ENCODE measurements around the gene NELFE. TPM values are rescaled to one million over a fixed set of nuclear protein-coding genes. Genes with fewer than 3 reads are reported as not detected.

NELFE gene
- total and polyA plus RNA-seq, 4 donors, result 37.8 to 78.3 (median 74.4) TPM

- Histone ChIP-seq H3K27ac (ENCODE audit: low read depth, low read length) (no peak overlapping the region), H3K27me3 (ENCODE audit: control insufficient read depth, insufficient read depth, low read length) (no peaks in the 10 kb centered on the region), H3K36me3 (ENCODE audit: control insufficient read depth, insufficient read depth, low read length) (peaks cover 53% of the 10 kb centered on the region), H3K4me1 (ENCODE audit: control insufficient read depth, insufficient read depth, low read length) (peaks cover under 1% of the 10 kb centered on the region), H3K9me3 (ENCODE audit: control insufficient read depth, insufficient read depth, low read length) (no peaks in the 10 kb centered on the region), H3K4me3 (ENCODE audit: low read depth, low read length) (no peak overlapping the region)
- WGBS (ENCODE audit: insufficient coverage), result no CpG with 5 or more reads among the region's 5 CpGs
- DNase-seq (ENCODE audit: low read depth in 4 of 6, low spot score in 6 of 6), result no peak
Observed at GRCh38 chr6:31952890-31953289, 5.9 kb downstream of the NELFE start.

DNA sequence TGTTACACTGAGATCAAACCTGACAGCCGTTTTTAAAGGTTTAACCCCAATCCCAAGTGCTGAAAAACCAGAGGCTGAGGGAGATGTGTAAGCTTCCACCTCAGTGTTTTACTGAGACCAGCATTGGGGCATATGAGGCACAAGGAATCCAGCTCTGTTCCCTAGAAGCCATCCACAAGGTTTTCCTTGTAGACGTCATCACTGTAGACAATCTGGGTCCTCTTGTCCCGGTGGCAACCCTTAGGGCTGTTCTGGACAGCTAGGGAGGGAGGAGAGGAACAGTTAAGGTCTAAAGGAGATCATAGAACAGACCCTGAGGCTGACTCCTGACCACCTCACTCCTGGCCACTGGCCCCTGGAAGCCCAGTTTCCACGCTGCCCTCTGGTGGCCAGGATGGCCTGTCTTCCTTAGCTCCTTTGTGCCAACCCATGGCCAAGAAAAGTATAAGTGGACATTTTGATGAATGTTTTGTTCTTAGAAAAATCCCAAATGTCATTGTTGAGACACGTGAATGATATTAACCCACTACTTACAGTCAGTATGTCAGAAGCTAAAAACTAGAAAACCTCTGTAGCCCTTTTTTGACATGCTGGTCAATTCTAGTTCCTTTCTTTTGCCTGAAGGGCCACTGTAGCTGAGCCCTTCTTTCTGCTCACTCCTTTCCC, 6.5 kb downstream of the NELFE start:
- 72% methylated on average over 4 of the region's 5 CpGs for WGBS (ENCODE audit: insufficient coverage)
- H3K4me3 ChIP-seq (ENCODE audit: low read depth, low read length), result no peak overlapping the region
- H3K27ac ChIP-seq (ENCODE audit: low read depth, low read length), result no peak overlapping the region
- no peaks in the 10 kb centered on the region for H3K9me3 ChIP-seq (ENCODE audit: control insufficient read depth, insufficient read depth, low read length)
- DNase-seq (ENCODE audit: low read depth in 4 of 6, low spot score in 6 of 6), result peak in 3 of 6 donors; percentile 4 to 64 (median 63)
- no peaks in the 10 kb centered on the region for H3K27me3 ChIP-seq (ENCODE audit: control insufficient read depth, insufficient read depth, low read length)
- no peaks in the 10 kb centered on the region for H3K4me1 ChIP-seq (ENCODE audit: control insufficient read depth, insufficient read depth, low read length)
- peaks cover 53% of the 10 kb centered on the region for H3K36me3 ChIP-seq (ENCODE audit: control insufficient read depth, insufficient read depth, low read length)

- no peak for DNase-seq (ENCODE audit: low read depth in 4 of 6, low spot score in 6 of 6)
- WGBS (ENCODE audit: insufficient coverage), result 86% methylated on average over 5 of the region's 7 CpGs
- Histone ChIP-seq H3K36me3 (ENCODE audit: control insufficient read depth, insufficient read depth, low read length) (peaks cover 38% of the 10 kb centered on the region), H3K4me1 (ENCODE audit: control insufficient read depth, insufficient read depth, low read length) (no peaks in the 10 kb centered on the region), H3K4me3 (ENCODE audit: low read depth, low read length) (no peak overlapping the region), H3K27ac (ENCODE audit: low read depth, low read length) (no peak overlapping the region), H3K9me3 (ENCODE audit: control insufficient read depth, insufficient read depth, low read length) (no peaks in the 10 kb centered on the region), H3K27me3 (ENCODE audit: control insufficient read depth, insufficient read depth, low read length) (peaks cover 2% of the 10 kb centered on the region)
Observed at GRCh38 chr6:31949926-31950548, 8.7 kb downstream of the NELFE start.

DNA sequence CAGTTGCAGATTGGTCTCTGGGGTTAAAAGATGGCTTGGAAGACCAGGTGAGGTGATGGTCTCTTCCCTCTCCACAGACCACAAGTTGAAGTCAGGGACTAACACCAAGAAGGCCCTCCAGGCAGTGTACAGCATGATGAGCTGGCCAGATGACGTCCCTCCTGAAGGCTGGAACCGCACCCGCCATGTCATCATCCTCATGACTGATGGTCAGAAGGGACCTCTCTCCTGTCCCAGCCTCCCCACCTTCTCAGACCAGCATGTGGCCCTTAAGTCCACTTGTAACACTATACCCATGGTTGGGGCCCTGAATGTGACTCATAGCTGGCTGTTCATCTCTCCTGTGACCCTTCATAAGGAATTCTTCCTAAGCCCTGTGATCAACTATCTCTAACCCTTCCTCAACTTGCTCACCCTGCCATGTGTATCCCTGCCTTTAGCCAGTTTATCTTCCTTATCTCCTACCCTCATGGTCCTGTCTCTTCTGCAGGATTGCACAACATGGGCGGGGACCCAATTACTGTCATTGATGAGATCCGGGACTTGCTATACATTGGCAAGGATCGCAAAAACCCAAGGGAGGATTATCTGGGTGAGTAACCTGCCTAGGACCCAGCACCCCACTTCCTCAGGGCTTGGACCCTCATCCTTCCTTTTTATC, 9.9 kb downstream of the NELFE start:
- no peak overlapping the region for H3K27ac ChIP-seq (ENCODE audit: low read depth, low read length)
- peaks cover 5% of the 10 kb centered on the region for H3K27me3 ChIP-seq (ENCODE audit: control insufficient read depth, insufficient read depth, low read length)

GRCh38 chr6:31948306-31948705, 10.5 kb downstream of the NELFE start:
- Histone ChIP-seq H3K4me1 (ENCODE audit: control insufficient read depth, insufficient read depth, low read length) (no peaks in the 10 kb centered on the region), H3K9me3 (ENCODE audit: control insufficient read depth, insufficient read depth, low read length) (no peaks in the 10 kb centered on the region), H3K27me3 (ENCODE audit: control insufficient read depth, insufficient read depth, low read length) (peaks cover 6% of the 10 kb centered on the region), H3K27ac (ENCODE audit: low read depth, low read length) (no peak overlapping the region), H3K4me3 (ENCODE audit: low read depth, low read length) (no peak overlapping the region), H3K36me3 (ENCODE audit: control insufficient read depth, insufficient read depth, low read length) (peaks cover 21% of the 10 kb centered on the region)
- 90% methylated on average over 5 of the region's 5 CpGs for WGBS (ENCODE audit: insufficient coverage)
- DNase-seq (ENCODE audit: low read depth in 4 of 6, low spot score in 6 of 6), result no peak

More for the DNA sequence above, 9.9 kb downstream of the NELFE start:
- no peak for DNase-seq (ENCODE audit: low read depth in 4 of 6, low spot score in 6 of 6)
- Histone ChIP-seq H3K9me3 (ENCODE audit: control insufficient read depth, insufficient read depth, low read length) (no peaks in the 10 kb centered on the region), H3K4me1 (ENCODE audit: control insufficient read depth, insufficient read depth, low read length) (no peaks in the 10 kb centered on the region), H3K36me3 (ENCODE audit: control insufficient read depth, insufficient read depth, low read length) (peaks cover 27% of the 10 kb centered on the region), H3K4me3 (ENCODE audit: low read depth, low read length) (no peak overlapping the region)
- 96% methylated on average over 3 of the region's 6 CpGs for WGBS (ENCODE audit: insufficient coverage)

DNA sequence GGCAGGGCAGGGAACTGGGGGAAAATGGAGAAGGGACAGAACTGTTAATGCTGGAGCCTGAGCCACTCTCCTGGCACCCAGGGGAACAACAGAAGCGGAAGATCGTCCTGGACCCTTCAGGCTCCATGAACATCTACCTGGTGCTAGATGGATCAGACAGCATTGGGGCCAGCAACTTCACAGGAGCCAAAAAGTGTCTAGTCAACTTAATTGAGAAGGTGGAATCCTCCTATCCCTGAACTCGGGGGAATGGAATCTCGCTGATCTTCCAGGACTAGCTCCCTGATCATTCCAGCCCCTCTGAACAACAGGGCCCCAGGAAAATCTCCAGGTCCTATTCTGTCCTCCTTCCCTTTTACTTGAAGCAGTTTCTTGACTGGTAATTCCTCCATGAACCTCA, 10.9 kb downstream of the NELFE start:
- peaks cover 17% of the 10 kb centered on the region for H3K36me3 ChIP-seq (ENCODE audit: control insufficient read depth, insufficient read depth, low read length)
- H3K4me3 ChIP-seq (ENCODE audit: low read depth, low read length), result no peak overlapping the region
- no peak for DNase-seq (ENCODE audit: low read depth in 4 of 6, low spot score in 6 of 6)
- H3K27me3 ChIP-seq (ENCODE audit: control insufficient read depth, insufficient read depth, low read length), result peaks cover 9% of the 10 kb centered on the region
- no peaks in the 10 kb centered on the region for H3K4me1 ChIP-seq (ENCODE audit: control insufficient read depth, insufficient read depth, low read length)
- WGBS (ENCODE audit: insufficient coverage), result 79% methylated on average over 4 of the region's 4 CpGs
- H3K27ac ChIP-seq (ENCODE audit: low read depth, low read length), result no peak overlapping the region
- no peaks in the 10 kb centered on the region for H3K9me3 ChIP-seq (ENCODE audit: control insufficient read depth, insufficient read depth, low read length)

DNA sequence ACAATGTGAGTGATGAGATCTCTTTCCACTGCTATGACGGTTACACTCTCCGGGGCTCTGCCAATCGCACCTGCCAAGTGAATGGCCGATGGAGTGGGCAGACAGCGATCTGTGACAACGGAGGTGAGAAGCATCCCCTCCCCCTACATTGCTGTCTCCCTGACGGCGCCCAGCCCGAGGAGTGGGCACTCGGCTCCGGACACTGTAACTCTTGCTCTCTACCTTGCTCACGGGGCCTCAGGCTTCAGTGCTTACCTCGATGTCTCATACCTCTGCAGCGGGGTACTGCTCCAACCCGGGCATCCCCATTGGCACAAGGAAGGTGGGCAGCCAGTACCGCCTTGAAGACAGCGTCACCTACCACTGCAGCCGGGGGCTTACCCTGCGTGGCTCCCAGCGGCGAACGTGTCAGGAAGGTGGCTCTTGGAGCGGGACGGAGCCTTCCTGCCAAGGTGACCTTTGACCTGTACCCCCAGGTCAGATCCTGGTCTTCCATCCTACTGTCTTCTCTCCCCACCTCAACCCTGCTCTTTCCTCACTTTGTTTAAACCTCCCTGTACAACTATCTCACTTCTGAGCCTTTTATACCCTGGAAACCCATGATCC, 11.6 kb downstream of the NELFE start:
- no peak overlapping the region for H3K27ac ChIP-seq (ENCODE audit: low read depth, low read length)
- no peaks in the 10 kb centered on the region for H3K4me1 ChIP-seq (ENCODE audit: control insufficient read depth, insufficient read depth, low read length)
- DNase-seq (ENCODE audit: low read depth in 4 of 6, low spot score in 6 of 6), result no peak
- no peaks in the 10 kb centered on the region for H3K9me3 ChIP-seq (ENCODE audit: control insufficient read depth, insufficient read depth, low read length)
- 86% methylated on average over 24 of the region's 24 CpGs for WGBS (ENCODE audit: insufficient coverage)
- H3K4me3 ChIP-seq (ENCODE audit: low read depth, low read length), result no peak overlapping the region
- peaks cover 12% of the 10 kb centered on the region for H3K36me3 ChIP-seq (ENCODE audit: control insufficient read depth, insufficient read depth, low read length)
- H3K27me3 ChIP-seq (ENCODE audit: control insufficient read depth, insufficient read depth, low read length), result peaks cover 9% of the 10 kb centered on the region

DNA sequence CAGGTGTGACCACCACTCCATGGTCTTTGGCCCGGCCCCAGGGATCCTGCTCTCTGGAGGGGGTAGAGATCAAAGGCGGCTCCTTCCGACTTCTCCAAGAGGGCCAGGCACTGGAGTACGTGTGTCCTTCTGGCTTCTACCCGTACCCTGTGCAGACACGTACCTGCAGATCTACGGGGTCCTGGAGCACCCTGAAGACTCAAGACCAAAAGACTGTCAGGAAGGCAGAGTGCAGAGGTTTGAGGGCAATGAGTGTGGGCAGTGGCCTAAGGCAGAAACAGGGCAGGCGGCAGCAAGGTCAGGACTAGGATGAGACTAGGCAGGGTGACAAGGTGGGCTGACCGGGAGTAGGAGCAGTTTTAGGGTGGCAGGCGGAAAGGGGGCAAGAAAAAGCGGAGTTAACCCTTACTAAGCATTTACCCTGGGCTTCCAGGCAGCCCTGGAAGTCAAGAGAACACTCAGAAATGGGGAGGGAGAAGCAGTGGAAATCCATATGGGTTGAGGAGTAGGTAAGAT, 12.3 kb downstream of the NELFE start:
- no peak overlapping the region for H3K4me3 ChIP-seq (ENCODE audit: low read depth, low read length)
- H3K4me1 ChIP-seq (ENCODE audit: control insufficient read depth, insufficient read depth, low read length), result no peaks in the 10 kb centered on the region
- WGBS (ENCODE audit: insufficient coverage), result 79% methylated on average over 11 of the region's 11 CpGs
- peaks cover 9% of the 10 kb centered on the region for H3K27me3 ChIP-seq (ENCODE audit: control insufficient read depth, insufficient read depth, low read length)
- no peaks in the 10 kb centered on the region for H3K9me3 ChIP-seq (ENCODE audit: control insufficient read depth, insufficient read depth, low read length)
- peaks cover 5% of the 10 kb centered on the region for H3K36me3 ChIP-seq (ENCODE audit: control insufficient read depth, insufficient read depth, low read length)
- H3K27ac ChIP-seq (ENCODE audit: low read depth, low read length), result peak overlapping the region; percentile 72
- DNase-seq (ENCODE audit: low read depth in 4 of 6, low spot score in 6 of 6), result no peak

GRCh38 chr6:31945507-31946369, 13.0 kb downstream of the NELFE start, which contains the start of gene CFB:
CFB (plus strand) TSS chr6:31946095; CDS start chr6:31946222, 127 bp downstream.
- Histone ChIP-seq H3K9me3 (ENCODE audit: control insufficient read depth, insufficient read depth, low read length) (no peaks in the 10 kb centered on the region), H3K4me1 (ENCODE audit: control insufficient read depth, insufficient read depth, low read length) (no peaks in the 10 kb centered on the region), H3K36me3 (ENCODE audit: control insufficient read depth, insufficient read depth, low read length) (no peaks in the 10 kb centered on the region), H3K27ac (ENCODE audit: low read depth, low read length) (peak within 1 kb of the TSS; percentile 72), H3K4me3 (ENCODE audit: low read depth, low read length) (no peak within 1 kb of the TSS), H3K27me3 (ENCODE audit: control insufficient read depth, insufficient read depth, low read length) (peaks cover 9% of the 10 kb centered on the region)
- DNase-seq (ENCODE audit: low read depth in 4 of 6, low spot score in 6 of 6), result peak in 1 of 6 donors; percentile 57
- WGBS (ENCODE audit: insufficient coverage), result 64% methylated on average over 11 of the region's 11 CpGs

Measured in spinal cord (tissue), 10 donors.